OCI-LY1 (cell line): ENCODE results near the gene DUSP11.
"Not testable (repeated sequence)": the region's sequence is repeated elsewhere in the genome, so short reads cannot be mapped to it uniquely, and the experiment has no call there.

Source experiments
- H2AFZ ChIP-seq: fragments of 200-600 bp; sonication (generic), shearing (Covaris generic); 2 replicates; pipeline ENCODE4 v1.6.0; 2014; ENCODE audit warnings: antibody characterized with exemption, mild to moderate bottlenecking, low read length
- H3F3A ChIP-seq: fragments of 200-600 bp; sonication (generic), shearing (Covaris generic); 2 replicates; pipeline ENCODE4 v1.6.0; 2014; ENCODE audit warnings: mild to moderate bottlenecking, antibody characterized with exemption, low read length, moderate library complexity; ENCODE audit not compliant: insufficient read depth
- H3K27ac ChIP-seq: fragments of 200-600 bp; sonication (generic); 2 replicates; pipeline ENCODE4 v1.5.1; 2014; ENCODE audit warnings: low read length, mixed run types, mild to moderate bottlenecking, low read depth; ENCODE audit not compliant: poor library complexity, severe bottlenecking
- H3K27me3 ChIP-seq: fragments of 200-600 bp; sonication (generic); 2 replicates; pipeline ENCODE4 v1.6.0; 2014; ENCODE audit warnings: antibody characterized with exemption, mild to moderate bottlenecking, low read length, moderate library complexity; ENCODE audit not compliant: insufficient read depth
- H3K36me3 ChIP-seq: fragments of 200-600 bp; sonication (generic); 2 replicates; pipeline ENCODE4 v1.6.1; 2014; ENCODE audit warnings: mild to moderate bottlenecking, antibody characterized with exemption, low read length, moderate library complexity, mixed read lengths; ENCODE audit not compliant: insufficient read depth
- H3K4me1 ChIP-seq: fragments of 200-600 bp; sonication (generic); 2 replicates; pipeline ENCODE4 v1.5.1; 2014; ENCODE audit warnings: mild to moderate bottlenecking, low read length, moderate library complexity; ENCODE audit not compliant: insufficient read depth, severe bottlenecking
- H3K4me2 ChIP-seq: fragments of 200-600 bp; sonication (generic), shearing (Covaris generic); 2 replicates; pipeline ENCODE4 v1.6.1; 2014; ENCODE audit warnings: low read length
- H3K4me3 ChIP-seq: fragments of 200-600 bp; sonication (generic); 2 replicates; pipeline ENCODE4 v1.5.1; 2014; ENCODE audit warnings: low read length, low read depth, mild to moderate bottlenecking, mixed read lengths; ENCODE audit not compliant: poor library complexity, severe bottlenecking
- H3K79me2 ChIP-seq: fragments of 200-600 bp; shearing (Covaris generic); 2 replicates; pipeline ENCODE4 v1.6.1; 2016; ENCODE audit warnings: mixed run types, low read length, mixed read lengths; ENCODE audit not compliant: insufficient read depth
- H3K9ac ChIP-seq: fragments of 200-600 bp; sonication (generic), shearing (Covaris generic); 2 replicates; pipeline ENCODE4 v1.6.1; 2014; ENCODE audit warnings: mild to moderate bottlenecking, low read length, mixed read lengths
- H3K9me2 ChIP-seq: fragments of 200-600 bp; sonication (generic), shearing (Covaris generic); 2 replicates; pipeline ENCODE4 v1.6.1; 2014; ENCODE audit warnings: low read depth, mild to moderate bottlenecking, low read length, mixed read lengths
- H3K9me3 ChIP-seq: fragments of 200-600 bp; shearing (Covaris generic); 2 replicates; pipeline ENCODE4 v1.6.1; 2014; ENCODE audit warnings: low read length, mixed read lengths
- H4K20me1 ChIP-seq: fragments of 200-600 bp; sonication (generic), shearing (Covaris generic); 2 replicates; pipeline ENCODE4 v1.6.0; 2016; ENCODE audit warnings: mild to moderate bottlenecking, low read length; ENCODE audit not compliant: insufficient read depth
- EZH2 ChIP-seq: fragments of 200-600 bp; sonication (generic), shearing (Covaris generic); IDR thresholded peaks from 2 replicates; pipeline ENCODE4 v1.8.0; 2017; ENCODE audit warnings: borderline replicate concordance, mixed run types, mild to moderate bottlenecking, antibody characterized with exemption, low read length, moderate library complexity, mixed read lengths
- TF ChIP-seq, protein P1 (sequence below): fragments of 200-600 bp; sonication (generic), shearing (Covaris generic); IDR thresholded peaks from 2 replicates; pipeline ENCODE4 v1.5.1; 2017; ENCODE audit warnings: mild to moderate bottlenecking, antibody characterized with exemption, low read length, moderate library complexity, mixed read lengths

Gene DUSP11

DNA sequence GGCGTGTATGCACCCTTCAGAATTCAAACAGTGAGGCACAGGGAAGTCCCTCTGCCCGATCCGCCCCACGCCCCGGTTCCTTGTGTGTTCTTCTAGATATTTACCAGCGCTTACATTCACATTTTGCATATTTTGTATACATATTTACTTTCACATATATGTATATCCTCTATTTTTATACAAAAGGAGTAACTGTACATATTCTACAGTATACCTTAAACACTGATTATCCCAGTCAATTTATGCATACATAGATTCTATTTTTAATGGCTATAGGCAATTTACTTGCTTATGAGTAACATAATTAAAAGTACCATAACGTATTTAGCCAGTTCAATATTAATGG is 307 bp upstream of the DUSP11 start:
- Histone ChIP-seq H3K27me3 (no peaks in the 10 kb centered on the region), H3K79me2 (peaks cover 16% of the 10 kb centered on the region; the same call in 1 of the 2 replicates), H3K36me3 (peaks cover 15% of the 10 kb centered on the region), H3K9me3 (no peaks in the 10 kb centered on the region), H3K4me3 (peak overlapping the region; percentile 90), H3K4me1 (peaks cover 17% of the 10 kb centered on the region), H3K4me2 (peak overlapping the region; percentile 87), H4K20me1 (no peaks in the 10 kb centered on the region), H2AFZ (peak overlapping the region; percentile 88; the same call in 1 of the 2 replicates), H3F3A (no peaks in the 10 kb centered on the region), H3K9me2 (no peaks in the 10 kb centered on the region), H3K27ac (no peak overlapping the region), H3K9ac (no peak overlapping the region)
- TF ChIP-seq EZH2, result no peak
- TF ChIP-seq, protein P1, sequence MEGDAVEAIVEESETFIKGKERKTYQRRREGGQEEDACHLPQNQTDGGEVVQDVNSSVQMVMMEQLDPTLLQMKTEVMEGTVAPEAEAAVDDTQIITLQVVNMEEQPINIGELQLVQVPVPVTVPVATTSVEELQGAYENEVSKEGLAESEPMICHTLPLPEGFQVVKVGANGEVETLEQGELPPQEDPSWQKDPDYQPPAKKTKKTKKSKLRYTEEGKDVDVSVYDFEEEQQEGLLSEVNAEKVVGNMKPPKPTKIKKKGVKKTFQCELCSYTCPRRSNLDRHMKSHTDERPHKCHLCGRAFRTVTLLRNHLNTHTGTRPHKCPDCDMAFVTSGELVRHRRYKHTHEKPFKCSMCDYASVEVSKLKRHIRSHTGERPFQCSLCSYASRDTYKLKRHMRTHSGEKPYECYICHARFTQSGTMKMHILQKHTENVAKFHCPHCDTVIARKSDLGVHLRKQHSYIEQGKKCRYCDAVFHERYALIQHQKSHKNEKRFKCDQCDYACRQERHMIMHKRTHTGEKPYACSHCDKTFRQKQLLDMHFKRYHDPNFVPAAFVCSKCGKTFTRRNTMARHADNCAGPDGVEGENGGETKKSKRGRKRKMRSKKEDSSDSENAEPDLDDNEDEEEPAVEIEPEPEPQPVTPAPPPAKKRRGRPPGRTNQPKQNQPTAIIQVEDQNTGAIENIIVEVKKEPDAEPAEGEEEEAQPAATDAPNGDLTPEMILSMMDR, result no peak

DNA sequence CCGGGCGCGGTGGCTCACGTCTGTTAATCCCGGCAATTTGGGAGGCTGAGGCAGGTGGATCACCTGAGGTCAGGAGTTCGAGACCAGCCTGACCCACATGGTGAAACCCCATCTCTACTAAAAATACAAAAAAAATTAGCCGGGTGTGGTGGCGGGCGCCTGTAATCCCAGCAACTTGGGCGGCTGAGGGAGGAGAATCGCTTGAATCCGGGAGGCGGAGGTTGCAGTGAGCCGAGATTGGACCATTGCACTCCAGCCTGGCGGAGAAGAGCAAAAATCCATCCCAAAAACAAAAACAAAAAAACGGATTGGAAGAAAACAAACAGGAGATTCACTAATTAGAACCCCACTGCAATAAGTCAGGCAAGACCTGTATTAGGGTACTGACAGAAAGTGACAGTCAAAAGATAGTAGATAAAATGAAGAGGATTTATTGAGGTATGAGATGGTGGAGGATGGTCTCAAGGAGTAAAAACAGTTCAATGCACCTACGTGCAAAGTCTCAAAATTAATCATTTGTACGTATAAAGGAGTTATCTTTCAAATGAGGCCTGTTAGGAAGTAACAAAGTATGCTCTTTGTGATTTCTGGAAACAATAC is 936 bp downstream of the DUSP11 start:
- H3K27ac ChIP-seq, H3K27me3 ChIP-seq, H4K20me1 ChIP-seq, H3K9me3 ChIP-seq, H3F3A ChIP-seq, H3K9me2 ChIP-seq: not testable (repeated sequence)
- Histone ChIP-seq H3K4me1 (peaks cover 17% of the 10 kb centered on the region), H3K9ac (peak overlapping the region; percentile 85), H3K4me2 (peak overlapping the region; percentile 87), H3K4me3 (peak overlapping the region; percentile 90), H3K36me3 (peaks cover 27% of the 10 kb centered on the region), H3K79me2 (peaks cover 16% of the 10 kb centered on the region; the same call in 1 of the 2 replicates), H2AFZ (peak overlapping the region; percentile 68; the same call in 1 of the 2 replicates)

DNA sequence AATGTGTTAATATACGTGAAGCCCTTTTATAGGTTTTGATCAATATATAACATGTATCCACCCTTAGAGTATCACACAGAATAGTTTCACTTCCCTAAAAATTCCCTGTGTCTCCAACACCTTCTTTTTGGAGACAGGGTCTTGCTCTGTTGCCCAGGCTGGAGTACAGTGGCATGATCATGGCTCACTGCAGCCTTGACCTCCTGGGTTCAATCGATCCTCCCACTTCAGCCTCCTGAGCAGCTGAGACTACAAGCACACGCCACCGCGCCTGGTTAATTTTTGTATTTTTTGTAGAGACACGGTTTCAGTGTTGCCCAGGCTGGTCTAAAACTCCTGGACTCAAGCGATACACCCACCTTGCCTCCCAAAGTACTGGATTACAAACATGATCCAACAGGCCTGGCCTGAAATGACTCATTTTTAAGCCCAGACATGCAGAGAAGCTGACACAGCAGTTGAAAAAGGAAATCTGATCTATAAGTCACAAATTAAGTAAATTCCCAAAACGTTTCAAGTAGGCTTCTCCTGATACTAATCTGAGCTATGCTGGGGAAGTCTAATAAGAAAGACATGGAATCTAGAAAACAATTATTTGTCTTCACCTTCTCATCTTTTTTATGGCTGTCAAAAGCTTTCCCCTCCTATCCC is 2.9 kb downstream of the DUSP11 start:
- no peaks in the 10 kb centered on the region for H4K20me1 ChIP-seq
- no peak overlapping the region for H2AFZ ChIP-seq
- no peak overlapping the region for H3K4me3 ChIP-seq
- H3K27ac ChIP-seq, result no peak overlapping the region
- no peak overlapping the region for H3K4me2 ChIP-seq
- peaks cover 17% of the 10 kb centered on the region for H3K4me1 ChIP-seq
- H3K79me2 ChIP-seq, result peaks cover 16% of the 10 kb centered on the region; the same call in 1 of the 2 replicates
- H3K27me3 ChIP-seq, result no peaks in the 10 kb centered on the region
- no peaks in the 10 kb centered on the region for H3K9me2 ChIP-seq
- peaks cover 46% of the 10 kb centered on the region for H3K36me3 ChIP-seq
- TF ChIP-seq, protein P1, result no peak
- TF ChIP-seq EZH2, result no peak
- no peak overlapping the region for H3K9ac ChIP-seq
- no peaks in the 10 kb centered on the region for H3F3A ChIP-seq
- H3K9me3 ChIP-seq, result no peaks in the 10 kb centered on the region

DNA sequence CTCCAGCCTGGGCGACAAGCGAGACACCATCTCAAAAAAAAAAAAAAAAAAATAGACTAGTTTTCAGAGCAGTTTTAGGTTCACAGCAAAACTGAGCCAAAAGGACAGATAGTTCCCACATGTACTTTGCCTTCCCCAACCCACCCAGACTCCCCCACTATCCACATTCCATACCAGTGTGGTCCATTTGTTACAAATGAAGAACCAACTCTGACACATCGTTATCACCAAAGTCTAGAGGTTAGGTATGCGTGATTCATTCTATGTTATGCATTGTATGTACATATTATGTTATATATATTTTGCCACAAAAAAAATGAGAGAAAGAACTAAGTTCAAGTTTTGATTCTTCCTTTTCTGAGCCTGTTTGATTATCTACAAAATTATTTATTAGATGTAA is 3.5 kb downstream of the DUSP11 start:
- peaks cover 47% of the 10 kb centered on the region for H3K36me3 ChIP-seq
- no peak overlapping the region for H2AFZ ChIP-seq
- H3K27ac ChIP-seq, result no peak overlapping the region
- no peaks in the 10 kb centered on the region for H3K9me3 ChIP-seq
- TF ChIP-seq, protein P1, result no peak
- no peak for TF ChIP-seq EZH2
- no peaks in the 10 kb centered on the region for H3K9me2 ChIP-seq
- no peak overlapping the region for H3K4me3 ChIP-seq
- peaks cover 16% of the 10 kb centered on the region; the same call in 1 of the 2 replicates for H3K79me2 ChIP-seq
- H3K4me1 ChIP-seq, result peaks cover 17% of the 10 kb centered on the region
- no peaks in the 10 kb centered on the region for H3K27me3 ChIP-seq
- H3K4me2 ChIP-seq, result no peak overlapping the region
- H3F3A ChIP-seq, result no peaks in the 10 kb centered on the region
- H3K9ac ChIP-seq, result no peak overlapping the region
- no peaks in the 10 kb centered on the region for H4K20me1 ChIP-seq
